AG10803 (cell line): ENCODE data around the gene MRAP.

Experiments used
- DNase-seq: peaks from one replicate; pipeline ENCODE4 v3.0.0; 2010; ENCODE audit warnings: low read depth
- H3K4me3 ChIP-seq: 2 replicates; pipeline ENCODE4 v1.5.1; 2011; ENCODE audit warnings: mild to moderate bottlenecking, low read length, control low read depth
- CTCF ChIP-seq: conservative IDR thresholded peaks from 2 replicates; pipeline ENCODE4 v1.5.1; 2011; ENCODE audit warnings: mild to moderate bottlenecking, low read length, control low read depth, inconsistent platforms

MRAP gene

DNA sequence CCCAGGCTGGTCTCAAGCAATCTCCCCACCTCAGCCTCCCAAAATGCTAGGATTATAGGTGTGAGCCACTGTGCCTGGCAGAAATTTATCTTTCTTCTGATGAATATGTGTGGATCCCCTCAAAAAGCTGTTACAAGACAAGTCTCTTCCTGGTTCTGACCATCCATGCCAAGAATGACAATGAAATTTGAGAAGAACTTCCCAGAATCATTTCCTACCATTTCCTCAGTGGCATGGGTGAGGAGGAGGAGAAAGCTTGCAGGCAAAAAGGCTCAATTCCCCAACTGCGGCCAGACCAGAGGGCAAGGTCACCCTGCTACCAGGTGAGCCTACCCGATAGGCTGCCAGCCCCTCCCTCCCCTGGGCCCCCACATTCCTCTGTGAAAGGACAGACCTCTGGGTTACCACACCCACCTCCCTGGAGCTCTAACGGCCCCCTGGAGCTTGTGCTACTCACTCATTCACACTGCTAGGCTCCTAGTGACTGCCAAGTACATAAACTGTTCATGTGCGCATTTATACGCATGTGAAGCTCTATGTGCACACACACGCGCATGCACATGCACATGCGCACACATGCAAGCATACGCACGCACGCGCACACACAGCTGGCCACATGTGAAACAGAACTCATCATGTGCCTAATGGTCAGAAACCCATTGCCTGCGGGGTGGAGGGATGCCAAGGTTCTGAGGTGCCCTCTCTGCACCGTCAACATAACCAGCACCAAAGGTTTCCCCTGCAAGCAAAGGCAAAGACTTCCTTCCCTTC, 17.0 kb downstream of the MRAP start:
- TF ChIP-seq CTCF, result no peak
- DNase-seq, result no peak
- no peak overlapping the region for H3K4me3 ChIP-seq

- DNase-seq, result no peak
- H3K4me3 ChIP-seq, result no peak overlapping the region
- no peak for TF ChIP-seq CTCF
Observed at GRCh38 chr21:32316361-32317215, 17.9 kb downstream of the MRAP start.

DNA sequence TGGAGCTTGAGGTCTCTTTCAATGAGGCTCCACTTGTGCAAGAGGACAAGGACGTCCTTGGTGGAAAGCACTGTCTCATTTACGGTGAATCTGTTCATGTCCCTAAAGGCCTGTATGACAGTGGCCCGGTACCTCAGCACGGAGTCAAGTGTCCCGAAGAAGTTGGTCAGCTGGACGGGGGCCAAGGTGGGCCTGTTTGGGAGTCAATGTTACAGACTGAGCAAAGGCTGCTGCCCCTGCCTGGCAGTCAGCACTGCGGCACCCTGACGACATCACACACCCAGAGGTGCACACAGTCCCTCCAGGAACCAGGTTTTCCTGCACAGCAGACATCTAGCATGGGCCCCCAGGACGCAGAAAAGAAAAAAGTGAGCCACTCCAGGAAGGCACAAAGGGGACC, 19.1 kb downstream of the MRAP start:
- H3K4me3 ChIP-seq, result no peak overlapping the region
- no peak for TF ChIP-seq CTCF
- DNase-seq, result no peak

- no peak overlapping the region for H3K4me3 ChIP-seq
- no peak for DNase-seq
- TF ChIP-seq CTCF, result no peak
Observed at GRCh38 chr21:32319012-32319411, 20.4 kb downstream of the MRAP start.

- DNase-seq, result no peak
- TF ChIP-seq CTCF, result no peak
- H3K4me3 ChIP-seq, result no peak overlapping the region
Observed at GRCh38 chr21:32320059-32320458, 21.4 kb downstream of the MRAP start.

DNA sequence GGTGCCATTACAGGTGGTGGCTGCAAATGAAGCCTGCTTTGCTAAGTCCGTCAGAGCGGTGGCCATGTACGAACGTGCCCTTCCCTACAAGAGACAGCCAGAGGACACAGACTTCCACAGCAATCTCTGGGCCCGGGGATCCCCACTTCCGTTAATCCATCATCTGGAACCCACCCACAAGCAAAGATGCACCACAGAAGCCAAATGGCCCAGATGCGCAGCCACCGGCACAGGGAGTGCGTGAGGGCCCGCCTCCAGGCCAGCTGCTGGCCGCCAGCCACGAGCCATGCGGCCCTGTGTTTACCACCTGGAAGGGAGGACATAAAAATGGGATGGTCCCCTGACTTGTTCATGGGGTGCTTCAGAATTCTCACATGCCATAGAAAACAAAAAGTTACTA, 22.1 kb downstream of the MRAP start:
- no peak overlapping the region for H3K4me3 ChIP-seq
- no peak for TF ChIP-seq CTCF
- no peak for DNase-seq

DNA sequence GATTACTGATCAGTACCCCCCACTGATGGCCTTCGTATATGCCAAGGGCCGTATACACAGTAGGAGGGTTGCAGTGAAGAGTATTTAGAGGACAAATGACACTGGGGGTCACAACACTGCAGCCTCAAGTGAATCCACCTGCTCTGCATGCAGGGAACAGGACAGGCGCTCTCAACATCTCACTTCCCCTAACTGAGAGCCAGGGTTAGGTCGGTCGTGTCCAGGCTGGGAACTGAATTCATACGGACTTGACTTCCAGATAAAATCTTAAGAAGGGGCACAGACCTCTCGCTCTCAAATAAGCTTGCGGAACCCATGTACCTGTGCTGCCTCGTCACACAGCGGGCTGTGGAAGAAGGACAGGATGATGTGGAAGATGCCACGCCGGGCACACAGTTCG, 22.8 kb downstream of the MRAP start:
- TF ChIP-seq CTCF, result no peak
- H3K4me3 ChIP-seq, result no peak overlapping the region
- no peak for DNase-seq
